Neural crest cell (in vitro differentiated cells): ENCODE data around the gene TCERG1. TPM values are rescaled to one million over a fixed set of nuclear protein-coding genes. Genes with fewer than 3 reads are reported as not detected.
"Not testable (repeated sequence)": the region's sequence is repeated elsewhere in the genome, so short reads cannot be mapped to it uniquely, and the experiment has no call there.

Source experiments
- DNase-seq: peaks from one replicate; pipeline ENCODE4 v3.0.0; 2021; ENCODE audit warnings: low read depth, mixed read lengths, low spot score
- H3K27ac Mint-ChIP-seq: one replicate; pipeline ENCODE4 v1.8.0; 2021; ENCODE audit warnings: mild to moderate bottlenecking, mixed read lengths; ENCODE audit not compliant: unreplicated experiment
- H3K27me3 Mint-ChIP-seq: 2 replicates; pipeline ENCODE4 v1.8.0; 2021; ENCODE audit warnings: low read depth, mild to moderate bottlenecking, mixed read lengths
- H3K36me3 Mint-ChIP-seq: 2 replicates; pipeline ENCODE4 v1.8.0; 2021; ENCODE audit warnings: low read depth, mild to moderate bottlenecking, mixed read lengths
- H3K4me1 Mint-ChIP-seq: 2 replicates; pipeline ENCODE4 v1.8.0; 2021; ENCODE audit warnings: mixed read lengths
- H3K4me3 Mint-ChIP-seq: one replicate; pipeline ENCODE4 v1.8.0; 2021; ENCODE audit warnings: mild to moderate bottlenecking, mixed read lengths
- H3K9me3 Mint-ChIP-seq: 2 replicates; pipeline ENCODE4 v1.8.0; 2021; ENCODE audit warnings: mixed read lengths
- total RNA-seq: library from RNA; stranded (reverse); gene quantifications from 2 replicates; pipeline ENCODE4 v1.2.1, GENCODE V29; 2021
- TF ChIP-seq, protein P1 (sequence below): fragments of 200-600 bp; sonication (generic); conservative IDR thresholded peaks from 2 replicates; pipeline ENCODE4 v1.5.0; 2021; ENCODE audit warnings: antibody characterized with exemption, mild to moderate bottlenecking

The TCERG1 gene
- total RNA-seq, 1 donor from 2014 or later: 143 TPM

DNA sequence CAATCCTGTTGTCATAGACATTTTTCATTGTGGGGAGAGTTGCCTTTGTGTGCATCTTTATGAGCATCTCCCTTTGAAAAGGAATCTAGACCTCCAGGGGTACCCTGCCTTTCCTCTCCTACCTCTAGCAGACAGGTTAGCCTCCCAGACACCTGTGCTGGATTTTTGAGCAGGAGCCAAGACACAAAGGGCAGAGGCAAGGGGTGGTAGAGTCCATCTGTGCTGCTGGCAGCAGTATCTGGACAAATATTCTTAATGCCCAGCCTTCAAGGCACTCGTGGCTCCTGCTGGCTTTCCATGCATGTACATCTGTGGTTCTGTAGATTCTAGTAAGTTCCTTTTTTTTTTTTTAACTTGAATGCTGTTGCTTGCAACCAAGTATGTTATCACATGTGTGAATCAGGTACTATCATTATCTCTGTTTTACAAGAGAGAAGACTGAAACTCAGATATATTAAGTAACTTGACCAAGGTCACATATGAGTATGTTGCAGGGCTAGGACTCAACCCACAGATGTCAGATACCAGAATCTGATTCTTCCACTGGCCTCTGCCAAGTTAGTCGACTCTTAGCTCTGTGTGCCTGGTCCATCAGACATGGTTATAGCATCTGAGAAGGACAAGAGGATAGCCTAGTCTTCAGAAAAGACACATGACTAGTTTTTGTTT, 101.8 kb downstream of the TCERG1 start:
- H3K4me1 Mint-ChIP-seq: no peaks in the 10 kb centered on the region
- no peak for DNase-seq

DNA sequence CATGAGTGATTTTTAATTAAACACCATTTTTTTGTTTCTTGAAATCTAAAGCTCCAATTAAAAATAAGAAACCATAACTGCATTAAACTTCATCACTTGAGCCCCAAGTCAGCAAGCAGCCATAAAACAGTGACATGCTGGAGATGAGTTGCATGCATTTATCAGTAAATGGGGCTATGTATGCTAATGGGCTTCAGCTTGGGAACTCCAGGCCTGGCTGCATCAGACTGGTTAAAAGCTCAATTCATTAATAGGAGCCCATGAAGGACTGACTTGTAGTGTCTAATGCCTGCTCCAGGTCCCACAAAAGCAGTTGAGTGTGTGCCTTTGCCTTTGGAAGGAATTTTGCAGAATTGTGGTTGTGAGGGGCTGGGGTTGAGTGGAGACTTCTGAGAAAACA, 102.5 kb downstream of the TCERG1 start:
- H3K9me3 Mint-ChIP-seq: no peaks in the 10 kb centered on the region
- no peak overlapping the region for H3K27ac Mint-ChIP-seq
- H3K36me3 Mint-ChIP-seq: no peaks in the 10 kb centered on the region
- TF ChIP-seq, protein P1, sequence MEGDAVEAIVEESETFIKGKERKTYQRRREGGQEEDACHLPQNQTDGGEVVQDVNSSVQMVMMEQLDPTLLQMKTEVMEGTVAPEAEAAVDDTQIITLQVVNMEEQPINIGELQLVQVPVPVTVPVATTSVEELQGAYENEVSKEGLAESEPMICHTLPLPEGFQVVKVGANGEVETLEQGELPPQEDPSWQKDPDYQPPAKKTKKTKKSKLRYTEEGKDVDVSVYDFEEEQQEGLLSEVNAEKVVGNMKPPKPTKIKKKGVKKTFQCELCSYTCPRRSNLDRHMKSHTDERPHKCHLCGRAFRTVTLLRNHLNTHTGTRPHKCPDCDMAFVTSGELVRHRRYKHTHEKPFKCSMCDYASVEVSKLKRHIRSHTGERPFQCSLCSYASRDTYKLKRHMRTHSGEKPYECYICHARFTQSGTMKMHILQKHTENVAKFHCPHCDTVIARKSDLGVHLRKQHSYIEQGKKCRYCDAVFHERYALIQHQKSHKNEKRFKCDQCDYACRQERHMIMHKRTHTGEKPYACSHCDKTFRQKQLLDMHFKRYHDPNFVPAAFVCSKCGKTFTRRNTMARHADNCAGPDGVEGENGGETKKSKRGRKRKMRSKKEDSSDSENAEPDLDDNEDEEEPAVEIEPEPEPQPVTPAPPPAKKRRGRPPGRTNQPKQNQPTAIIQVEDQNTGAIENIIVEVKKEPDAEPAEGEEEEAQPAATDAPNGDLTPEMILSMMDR: no peak
- no peak overlapping the region for H3K4me3 Mint-ChIP-seq
- DNase-seq: no peak
- peaks cover 4% of the 10 kb centered on the region for H3K27me3 Mint-ChIP-seq
- H3K4me1 Mint-ChIP-seq: no peaks in the 10 kb centered on the region

More for the DNA sequence above, 101.8 kb downstream of the TCERG1 start:
- Mint-ChIP-seq H3K27me3 (peaks cover 4% of the 10 kb centered on the region), H3K9me3 (no peaks in the 10 kb centered on the region), H3K4me3 (no peak overlapping the region), H3K36me3 (no peaks in the 10 kb centered on the region), H3K27ac (no peak overlapping the region)
- TF ChIP-seq, protein P1: no peak

DNA sequence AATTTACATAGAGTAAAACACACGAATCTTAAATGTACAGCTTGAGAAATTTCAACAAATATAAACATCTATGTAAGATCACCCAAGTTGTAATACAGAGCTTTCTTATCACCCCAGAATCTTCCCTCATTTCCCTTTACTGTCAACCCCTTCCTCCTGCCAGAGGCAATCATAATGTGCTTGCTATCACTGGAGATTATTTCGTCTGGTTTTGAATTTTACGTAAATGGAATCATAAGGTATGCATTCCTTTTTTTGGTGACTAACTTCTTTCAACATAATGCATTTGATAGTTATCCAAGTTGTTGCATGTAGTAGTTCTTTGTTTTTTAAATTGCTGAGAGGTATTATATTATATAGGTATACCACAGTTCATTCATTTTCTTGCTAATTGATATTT, 106.3 kb downstream of the TCERG1 start:
- no peak for DNase-seq
- H3K4me1 Mint-ChIP-seq: no peaks in the 10 kb centered on the region
- peaks cover 5% of the 10 kb centered on the region for H3K9me3 Mint-ChIP-seq
- H3K36me3 Mint-ChIP-seq: no peaks in the 10 kb centered on the region
- H3K27ac Mint-ChIP-seq: no peak overlapping the region
- no peaks in the 10 kb centered on the region for H3K27me3 Mint-ChIP-seq
- TF ChIP-seq, protein P1: no peak
- H3K4me3 Mint-ChIP-seq: no peak overlapping the region

DNA sequence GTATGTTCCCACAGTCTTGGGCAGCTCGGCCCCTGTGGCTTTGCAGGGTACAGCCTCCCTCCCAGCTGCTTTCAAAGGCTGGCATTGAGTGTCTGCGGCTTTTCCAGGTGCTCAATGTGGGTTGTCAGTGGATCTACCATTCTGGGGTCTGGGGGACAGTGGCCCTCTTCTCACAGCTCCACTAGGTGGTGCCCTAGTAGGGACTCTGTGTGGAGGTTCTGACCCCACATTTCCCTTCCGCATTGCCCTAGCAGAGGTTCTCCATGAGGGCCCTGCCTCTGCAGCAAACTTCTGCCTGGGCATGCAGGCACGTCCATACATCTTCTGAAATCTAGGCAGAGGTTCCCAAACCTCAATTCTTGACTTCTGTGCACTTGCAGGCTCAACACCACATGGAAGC, 109.8 kb downstream of the TCERG1 start:
- not testable (repeated sequence) for H3K27ac Mint-ChIP-seq, H3K4me1 Mint-ChIP-seq, H3K27me3 Mint-ChIP-seq

DNA sequence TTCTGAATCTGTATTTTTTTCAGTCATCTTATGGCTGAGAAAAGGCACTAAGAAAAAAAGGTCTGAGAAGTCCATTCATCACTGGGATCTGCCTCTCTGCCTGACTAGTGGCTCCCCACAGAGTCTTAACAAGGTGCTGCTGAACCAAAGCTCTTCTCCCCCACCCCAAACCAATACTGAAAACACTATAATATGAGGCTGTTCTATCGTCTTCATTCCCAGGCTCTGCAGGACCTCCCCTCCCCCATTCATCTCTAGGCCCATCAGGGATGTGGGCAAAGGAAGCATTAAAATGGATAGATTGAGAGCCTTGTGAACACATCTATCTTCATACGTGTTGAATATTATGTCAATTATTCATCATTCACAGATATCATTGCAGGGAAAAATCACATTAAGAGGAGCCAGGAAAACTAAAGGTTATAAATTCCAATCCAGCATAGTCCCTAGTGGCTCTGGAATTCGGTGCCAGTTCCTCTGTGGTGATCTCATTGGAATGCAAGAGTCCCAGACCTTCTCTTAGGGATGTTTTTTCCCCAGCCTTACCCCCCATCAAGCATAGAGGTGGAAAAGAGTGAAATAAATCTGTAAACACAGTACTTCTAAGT, 113.2 kb downstream of the TCERG1 start:
- no peak for DNase-seq
- no peak overlapping the region for H3K4me3 Mint-ChIP-seq
- no peaks in the 10 kb centered on the region for H3K27me3 Mint-ChIP-seq

More for the DNA sequence above, 109.8 kb downstream of the TCERG1 start:
- not testable (repeated sequence) for H3K9me3 Mint-ChIP-seq, DNase-seq, H3K4me3 Mint-ChIP-seq, H3K36me3 Mint-ChIP-seq

More for the DNA sequence above, 113.2 kb downstream of the TCERG1 start:
- TF ChIP-seq, protein P1: no peak
- H3K9me3 Mint-ChIP-seq: peaks cover 5% of the 10 kb centered on the region
- peaks cover 21% of the 10 kb centered on the region for H3K4me1 Mint-ChIP-seq
- no peak overlapping the region for H3K27ac Mint-ChIP-seq
- H3K36me3 Mint-ChIP-seq: no peaks in the 10 kb centered on the region

Other genes with a start within 250 kb of the TCERG1 start
- 21.8 and 24.8 TPM in 2 replicates for gene RBM27, start 243.7 kb upstream of the TCERG1 start, total RNA-seq
- 0.09 TPM in 1 of 2 replicates, not detected in the other for gene POU4F3, start 108.5 kb upstream of the TCERG1 start, total RNA-seq
- not detected in 2 replicates for gene GPR151, start 68.9 kb downstream of the TCERG1 start, total RNA-seq